GM18507 (cell line): ENCODE data around the gene REG3A.

Source experiments
- DNase-seq: peaks from one replicate; pipeline ENCODE4 v3.0.0; 2011; ENCODE audit warnings: low read depth; ENCODE audit not compliant: insufficient read length; ENCODE audit errors: extremely low spot score
- FAIRE-seq: peaks from 2 replicates; lab custom pipeline; 2011; peaks lifted over from hg19 to GRCh38; lab: Jason Lieb, UNC

Gene REG3A

DNA sequence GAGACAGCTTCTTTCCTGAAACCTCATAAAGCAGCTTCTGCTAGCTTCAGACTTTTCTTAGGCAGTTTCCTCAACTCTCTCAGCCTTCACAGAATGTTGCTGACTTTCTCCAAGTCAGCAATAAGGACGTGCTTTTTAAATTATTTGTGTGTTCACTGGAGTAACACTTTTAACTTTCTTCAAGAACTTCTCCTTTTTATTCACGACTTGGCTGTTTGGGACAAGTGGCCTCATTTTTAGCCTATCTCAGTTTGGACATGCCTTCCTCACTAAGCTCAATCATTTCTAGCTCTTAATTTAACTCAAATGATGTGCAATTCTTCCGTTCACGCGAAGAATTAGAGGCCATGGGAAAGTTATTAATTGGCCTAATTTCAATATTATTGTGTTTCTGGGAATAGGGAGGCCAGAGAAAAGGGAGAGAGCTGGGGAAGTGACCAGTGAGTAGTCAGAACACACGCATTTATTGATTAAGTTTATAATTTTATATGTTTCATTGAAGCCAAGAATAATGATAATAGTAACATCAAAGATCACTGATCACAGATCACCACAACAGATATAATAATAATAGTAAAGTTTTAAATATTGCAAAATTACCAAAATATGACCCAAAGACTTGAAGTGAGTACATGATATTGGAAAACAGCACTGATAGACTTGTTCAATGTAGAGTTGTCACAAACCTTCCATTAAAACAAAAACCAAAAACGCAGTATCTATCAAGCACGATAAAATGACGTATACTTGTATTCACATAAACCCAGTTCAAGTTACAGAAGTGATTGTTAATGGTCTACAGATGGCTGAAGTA is 34.4 kb downstream of the REG3A start:
- DNase-seq = no peak
- FAIRE-seq = no peak

DNA sequence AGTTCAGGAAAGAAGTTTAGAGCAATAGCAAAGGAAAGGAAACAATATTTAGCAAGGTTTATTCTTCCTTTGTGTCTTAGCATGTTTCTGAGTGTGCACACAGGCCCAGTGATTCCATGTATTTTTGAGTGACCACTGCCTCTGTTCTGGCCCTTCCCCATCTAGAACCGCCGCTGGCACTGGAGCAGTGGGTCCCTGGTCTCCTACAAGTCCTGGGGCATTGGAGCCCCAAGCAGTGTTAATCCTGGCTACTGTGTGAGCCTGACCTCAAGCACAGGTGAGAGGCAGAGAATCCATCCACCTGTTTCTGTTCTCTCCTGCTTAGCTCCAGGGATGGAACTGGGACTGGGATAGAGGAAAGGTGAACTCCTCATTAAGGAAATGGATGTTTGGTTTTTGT is 36.9 kb downstream of the REG3A start:
- DNase-seq (no peak), FAIRE-seq (no peak)

DNA sequence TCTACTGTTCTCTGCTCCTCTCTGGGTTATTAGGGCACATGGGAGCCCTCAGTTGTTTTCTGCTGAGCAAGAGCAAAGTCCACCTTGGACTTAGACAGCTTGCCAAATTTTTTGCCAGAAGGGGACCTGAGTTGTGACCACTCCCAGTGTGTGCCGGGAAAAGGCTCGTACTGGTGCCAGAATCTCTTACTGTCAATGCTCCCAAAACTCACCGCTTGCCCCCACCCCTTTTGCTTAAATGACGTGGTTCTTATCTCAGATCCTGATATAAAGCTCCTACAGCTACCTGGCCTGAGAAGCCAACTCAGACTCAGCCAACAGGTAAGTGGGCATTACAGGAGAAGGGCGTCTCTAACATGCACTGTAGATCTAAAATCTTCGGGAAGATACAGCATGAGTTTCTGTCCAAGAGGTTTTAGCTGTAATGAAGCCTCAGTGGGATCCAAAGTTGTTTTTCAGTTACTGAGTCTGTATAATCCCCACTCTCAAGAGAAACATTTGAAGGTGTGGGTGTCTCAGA is 39.3 kb downstream of the REG3A start, which contains the start of gene REG1A:
Gene REG1A, plus strand, starts transcription at position 295 of the 520 bp plus-strand sequence. CDS start 374 bp downstream, outside the sequence.
- DNase-seq = no peak
- no peak for FAIRE-seq

DNA sequence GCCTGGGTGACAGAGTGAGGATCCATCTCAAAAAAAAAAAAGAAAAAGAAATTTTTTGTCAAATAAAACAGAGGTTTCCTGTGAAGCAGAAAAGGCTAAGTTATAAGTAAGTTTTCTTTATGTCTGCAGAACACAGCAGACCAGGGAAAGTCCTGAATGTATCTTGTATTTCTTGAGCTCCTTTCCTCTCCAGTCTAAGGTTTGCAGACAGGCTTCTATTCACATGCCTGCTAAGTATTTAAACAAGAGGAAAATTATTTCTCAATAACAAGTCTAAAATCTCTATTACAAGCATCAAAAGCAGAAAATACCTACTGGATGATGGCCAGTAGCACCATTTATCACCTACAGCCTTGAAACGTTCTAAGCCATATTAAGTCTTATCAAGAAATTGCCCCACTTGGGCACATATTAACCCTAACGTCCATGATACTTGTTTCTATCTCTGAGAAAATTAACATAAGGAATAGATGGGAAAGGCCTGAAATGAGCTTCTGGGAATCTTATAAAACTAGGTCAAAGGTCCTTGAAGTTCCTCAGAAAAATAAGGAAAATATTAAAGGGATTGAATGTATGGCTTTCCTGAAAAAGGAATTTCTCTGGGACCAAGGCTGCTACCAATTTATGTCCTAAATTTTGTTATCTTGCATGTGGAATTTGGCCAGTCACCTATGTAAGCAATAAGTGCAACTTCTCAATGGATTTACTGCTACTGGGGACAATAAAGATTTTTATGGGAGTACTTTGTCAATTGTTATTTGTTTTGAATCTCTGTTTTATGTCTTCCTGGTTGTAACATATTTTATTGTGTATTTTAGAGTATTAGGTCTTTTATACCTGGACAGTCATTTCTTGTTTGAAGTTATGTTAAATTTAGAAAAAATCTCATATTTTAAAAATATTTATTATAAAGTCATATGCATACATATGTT is 42.3 kb downstream of the REG3A start:
- FAIRE-seq (no peak), DNase-seq (no peak)

DNA sequence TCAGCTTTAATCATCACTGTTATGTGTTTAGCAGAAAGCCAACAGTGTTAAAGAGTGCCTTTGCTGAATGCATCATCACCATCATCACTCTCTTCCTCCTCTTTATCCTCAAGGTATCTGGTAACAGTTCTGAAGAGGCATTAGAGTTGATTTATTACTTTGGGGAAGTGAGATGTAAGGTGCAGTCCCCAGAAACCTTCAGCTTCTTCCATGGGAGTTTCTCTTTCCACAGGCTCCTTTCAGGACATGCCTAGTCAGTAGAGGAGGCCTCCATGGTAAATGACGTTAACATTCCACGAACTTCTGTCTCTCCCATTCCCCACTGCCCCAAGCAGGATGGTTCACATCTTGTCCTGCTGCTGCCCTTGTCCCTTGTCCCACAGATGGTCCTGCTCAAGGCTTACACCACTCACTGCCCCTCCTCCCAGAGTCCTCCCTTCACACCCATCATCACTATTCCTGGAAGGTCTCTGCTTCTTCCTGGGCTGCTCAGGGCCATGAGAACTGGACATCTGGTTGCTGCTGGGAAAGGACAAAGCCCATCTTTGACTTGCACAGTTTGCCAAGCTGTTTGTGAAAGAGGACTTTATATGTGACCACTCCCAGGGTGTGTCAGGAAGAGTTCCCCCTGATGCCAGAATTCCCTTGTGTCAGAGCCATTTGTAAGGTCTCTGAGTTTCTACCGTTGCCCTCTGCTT is 44.6 kb downstream of the REG3A start:
- DNase-seq = no peak
- FAIRE-seq = no peak

DNA sequence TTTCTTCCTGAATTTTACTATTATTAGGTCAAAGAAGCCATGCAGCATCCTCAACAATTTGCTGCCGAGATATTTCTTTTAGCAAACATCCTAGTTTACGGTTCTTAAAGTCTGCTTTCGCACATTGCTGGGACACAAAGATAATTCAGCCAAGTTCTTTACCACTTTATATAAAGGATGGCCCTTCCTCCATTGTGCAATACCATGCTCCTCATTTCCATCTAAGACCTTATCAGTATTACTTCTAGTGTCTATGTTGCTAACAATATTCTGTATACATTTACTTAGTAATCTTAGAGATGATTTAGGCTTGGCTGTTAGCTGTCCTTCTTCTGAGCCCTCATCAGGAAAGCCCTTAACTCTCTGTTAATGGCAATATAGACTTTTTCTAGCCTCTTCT is 47.3 kb downstream of the REG3A start:
- DNase-seq (no peak), FAIRE-seq (no peak)
